K562 (cell line): ENCODE data around the gene MRFAP1. TPM values are rescaled to one million over a fixed set of nuclear protein-coding genes. Genes with fewer than 3 reads are reported as not detected.

Source experiments
- CBX1 ChIP-seq: sonication (generic); IDR thresholded peaks from 2 replicates; pipeline ENCODE4 v1.6.1; 2016; ENCODE audit warnings: antibody characterized with exemption, low read depth, mild to moderate bottlenecking
- HDAC1 ChIP-seq, 2 experiments: fragments of 450-650 bp; IDR thresholded peaks; 2 replicates each; pipeline ENCODE4 v1.6.1; 2016 to 2017; ENCODE audit warnings: inconsistent platforms in 1 of 2, mild to moderate bottlenecking in 1 of 2, moderate library complexity in 1 of 2
- HMGN3 ChIP-seq: IDR thresholded peaks from 2 replicates; pipeline ENCODE4 v1.6.1; 2011; ENCODE audit warnings: borderline replicate concordance, low read depth, mild to moderate bottlenecking, mixed read lengths, low read length; ENCODE audit not compliant: insufficient read length; ENCODE audit errors: extremely low read depth
- HNRNPL ChIP-seq: fragments of 200-400 bp; formaldehyde crosslinking; IDR thresholded peaks from 2 replicates; pipeline ENCODE4 v1.6.1; 2017; ENCODE audit warnings: low read depth, mild to moderate bottlenecking, low read length
- IFI16 ChIP-seq: fragments of 250-450 bp; sonication (Bioruptor Pico); IDR thresholded peaks from 2 replicates; pipeline ENCODE4 v2.1.2; 2022; ENCODE audit warnings: mild to moderate bottlenecking, inconsistent platforms
- MEIS2 ChIP-seq: fragments of 450-650 bp; IDR thresholded peaks from 2 replicates; pipeline ENCODE4 v1.6.1; 2014; ENCODE audit warnings: mild to moderate bottlenecking; ENCODE audit not compliant: partially characterized antibody
- MTA1 ChIP-seq: fragments of 450-650 bp; IDR thresholded peaks from 2 replicates; pipeline ENCODE4 v1.6.1; 2017; ENCODE audit warnings: borderline replicate concordance
- MTA3 ChIP-seq: fragments of 450-650 bp; formaldehyde crosslinking; IDR thresholded peaks from 2 replicates; pipeline ENCODE4 v1.6.1; 2017; ENCODE audit warnings: mild to moderate bottlenecking, borderline replicate concordance
- OTX1 ChIP-seq: fragments of 450-650 bp; formaldehyde crosslinking; IDR thresholded peaks from 2 replicates; pipeline ENCODE4 v1.4.0; 2022; ENCODE audit warnings: mild to moderate bottlenecking
- RB1 ChIP-seq: fragments of 450-650 bp; IDR thresholded peaks from 2 replicates; pipeline ENCODE4 v1.6.1; 2017; ENCODE audit warnings: low read depth, mild to moderate bottlenecking
- TCF7L2 ChIP-seq: fragments of 150-350 bp; IDR thresholded peaks from 2 replicates; pipeline ENCODE4 v1.6.1; 2016; ENCODE audit warnings: low read depth, mild to moderate bottlenecking, low read length, moderate library complexity
- TOE1 ChIP-seq, 2 experiments: fragments of 450-650 bp in 1 of 2; sonication (generic) in 1 of 2; formaldehyde crosslinking in 1 of 2; IDR thresholded peaks; 2 replicates each; pipeline versions ENCODE4 v1.7.1 to v1.8.0; 2016 to 2022; ENCODE audit warnings: borderline replicate concordance in 2 of 2, mild to moderate bottlenecking in 2 of 2, antibody characterized with exemption in 1 of 2, inconsistent platforms in 1 of 2, low read depth in 1 of 2, missing genetic modification reagents in 1 of 2, moderate library complexity in 1 of 2
- ZBTB17 ChIP-seq: fragments of 450-650 bp; formaldehyde crosslinking; IDR thresholded peaks from 2 replicates; pipeline ENCODE4 v1.4.0; 2020; ENCODE audit warnings: mild to moderate bottlenecking
- ZFX ChIP-seq: sonication (generic); formaldehyde crosslinking; IDR thresholded peaks from 2 replicates; pipeline ENCODE4 v1.8.0; 2022; ENCODE audit warnings: mild to moderate bottlenecking, missing genetic modification reagents, moderate library complexity
- ZNF124 ChIP-seq: sonication (generic); formaldehyde crosslinking; IDR thresholded peaks from 2 replicates; pipeline ENCODE4 v1.8.1; 2022; ENCODE audit warnings: missing genetic modification reagents
- ZNF41 ChIP-seq: fragments of 250-450 bp; sonication (Bioruptor Pico); conservative IDR thresholded peaks from 2 replicates; pipeline ENCODE4 v1.4.0; 2020; ENCODE audit warnings: mild to moderate bottlenecking
- ZNF77 ChIP-seq: fragments of 250-450 bp; sonication (Bioruptor Pico); IDR thresholded peaks from 2 replicates; pipeline ENCODE4 v1.5.0; 2020
- ZZZ3 ChIP-seq: fragments of 450-650 bp; IDR thresholded peaks from 2 replicates; pipeline ENCODE4 v1.6.1; 2016; ENCODE audit warnings: antibody characterized with exemption, mild to moderate bottlenecking, moderate library complexity
- polyA plus RNA-seq, 8 experiments: library from polyadenylated mRNA; depleted of rRNA in 4 of 8; stranded (reverse) in 5 of 8; unstranded in 3 of 8; fragments of >200 nt; fragmentation: Nextera tagmentation in 2 of 8; fragmentation: Illumina TruSeq in 1 of 8; extraction: Ambion mirVana in 2 of 8; extraction: Trizol in 1 of 8; gene quantifications; 2 replicates each; pipeline versions ENCODE4 v1.2.1 to v1.2.3, GENCODE V29; 2011 to 2014; ENCODE audit warnings: inconsistent platforms in 1 of 8, missing spikeins in 1 of 8
- total RNA-seq, 7 experiments: library from RNA; depleted of rRNA in 6 of 7; stranded (reverse); fragments of >200 nt in 6 of 7; fragmentation: Illumina TruSeq in 2 of 7; extraction: Trizol in 2 of 7; gene quantifications; 2 replicates each; pipeline versions ENCODE4 v1.2.1 to v1.2.3, GENCODE V29; 2011 to 2021; ENCODE audit warnings: low replicate concordance in 1 of 7
- TF ChIP-seq, protein P1 (sequence below), 2 experiments: fragments of 450-650 bp; IDR thresholded peaks; 2 replicates each; pipeline ENCODE4 v1.6.1; 2018; ENCODE audit warnings: mild to moderate bottlenecking in 2 of 2, low read depth in 1 of 2; ENCODE audit not compliant: partially characterized antibody in 2 of 2
- TF ChIP-seq, protein P2 (sequence below): fragments of 250-450 bp; sonication (Bioruptor Pico); IDR thresholded peaks from 2 replicates; pipeline ENCODE4 v1.5.0; 2021
- TF ChIP-seq, protein P3 (sequence below): fragments of 450-650 bp; formaldehyde crosslinking; conservative IDR thresholded peaks from 2 replicates; pipeline ENCODE4 v1.4.0; 2022; ENCODE audit warnings: mild to moderate bottlenecking, missing genetic modification characterization
- TF ChIP-seq, protein P4 (sequence below), 3 experiments: fragments of 200-800 bp in 1 of 3; sonication (Bioruptor generic) in 1 of 3; sonication (generic) in 1 of 3; formaldehyde crosslinking in 1 of 3; IDR thresholded peaks; 2 replicates each; pipeline versions ENCODE4 v1.6.1 to v1.8.0; 2016 to 2022; ENCODE audit warnings: mild to moderate bottlenecking in 2 of 3, missing compliant biosample characterization in 2 of 3, missing genetic modification characterization in 2 of 3, missing genetic modification reagents in 1 of 3

The MRFAP1 gene
- total and polyA plus RNA-seq, 9 of the 15 experiments (the other 6 are each of a cell fraction or from before 2014, with no cell fraction given): 46.0 to 270 (median 151) TPM

DNA sequence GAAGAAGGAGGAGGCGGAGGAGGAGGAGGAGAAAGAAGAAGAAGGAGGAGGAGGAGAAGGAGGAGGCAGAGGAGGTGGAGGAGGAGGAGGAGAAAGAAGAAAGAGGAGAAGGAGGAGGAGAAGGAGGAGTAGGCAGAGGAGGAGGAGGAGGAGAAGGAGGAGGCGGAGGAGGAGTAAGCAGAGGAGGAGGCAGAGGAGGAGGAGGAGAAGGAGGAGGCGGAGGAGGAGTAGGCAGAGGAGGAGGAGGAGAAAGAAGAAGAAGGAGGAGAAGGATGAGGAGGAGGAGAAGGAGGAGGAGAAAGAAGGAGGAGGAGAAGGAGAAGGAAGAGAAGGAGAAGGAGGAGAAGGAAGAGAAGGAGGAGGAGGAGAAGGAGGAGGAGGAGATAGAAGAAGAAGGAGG lies 19.9 kb downstream of the MRFAP1 start (continued):
- TF ChIP-seq, protein P1, sequence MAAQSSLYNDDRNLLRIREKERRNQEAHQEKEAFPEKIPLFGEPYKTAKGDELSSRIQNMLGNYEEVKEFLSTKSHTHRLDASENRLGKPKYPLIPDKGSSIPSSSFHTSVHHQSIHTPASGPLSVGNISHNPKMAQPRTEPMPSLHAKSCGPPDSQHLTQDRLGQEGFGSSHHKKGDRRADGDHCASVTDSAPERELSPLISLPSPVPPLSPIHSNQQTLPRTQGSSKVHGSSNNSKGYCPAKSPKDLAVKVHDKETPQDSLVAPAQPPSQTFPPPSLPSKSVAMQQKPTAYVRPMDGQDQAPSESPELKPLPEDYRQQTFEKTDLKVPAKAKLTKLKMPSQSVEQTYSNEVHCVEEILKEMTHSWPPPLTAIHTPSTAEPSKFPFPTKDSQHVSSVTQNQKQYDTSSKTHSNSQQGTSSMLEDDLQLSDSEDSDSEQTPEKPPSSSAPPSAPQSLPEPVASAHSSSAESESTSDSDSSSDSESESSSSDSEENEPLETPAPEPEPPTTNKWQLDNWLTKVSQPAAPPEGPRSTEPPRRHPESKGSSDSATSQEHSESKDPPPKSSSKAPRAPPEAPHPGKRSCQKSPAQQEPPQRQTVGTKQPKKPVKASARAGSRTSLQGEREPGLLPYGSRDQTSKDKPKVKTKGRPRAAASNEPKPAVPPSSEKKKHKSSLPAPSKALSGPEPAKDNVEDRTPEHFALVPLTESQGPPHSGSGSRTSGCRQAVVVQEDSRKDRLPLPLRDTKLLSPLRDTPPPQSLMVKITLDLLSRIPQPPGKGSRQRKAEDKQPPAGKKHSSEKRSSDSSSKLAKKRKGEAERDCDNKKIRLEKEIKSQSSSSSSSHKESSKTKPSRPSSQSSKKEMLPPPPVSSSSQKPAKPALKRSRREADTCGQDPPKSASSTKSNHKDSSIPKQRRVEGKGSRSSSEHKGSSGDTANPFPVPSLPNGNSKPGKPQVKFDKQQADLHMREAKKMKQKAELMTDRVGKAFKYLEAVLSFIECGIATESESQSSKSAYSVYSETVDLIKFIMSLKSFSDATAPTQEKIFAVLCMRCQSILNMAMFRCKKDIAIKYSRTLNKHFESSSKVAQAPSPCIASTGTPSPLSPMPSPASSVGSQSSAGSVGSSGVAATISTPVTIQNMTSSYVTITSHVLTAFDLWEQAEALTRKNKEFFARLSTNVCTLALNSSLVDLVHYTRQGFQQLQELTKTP (IDR thresholded peaks at IDR 0.05; ENCODE audit: low read depth in 1 of 2, partially characterized antibody in 2 of 2): no peak
- TF ChIP-seq, protein P2, sequence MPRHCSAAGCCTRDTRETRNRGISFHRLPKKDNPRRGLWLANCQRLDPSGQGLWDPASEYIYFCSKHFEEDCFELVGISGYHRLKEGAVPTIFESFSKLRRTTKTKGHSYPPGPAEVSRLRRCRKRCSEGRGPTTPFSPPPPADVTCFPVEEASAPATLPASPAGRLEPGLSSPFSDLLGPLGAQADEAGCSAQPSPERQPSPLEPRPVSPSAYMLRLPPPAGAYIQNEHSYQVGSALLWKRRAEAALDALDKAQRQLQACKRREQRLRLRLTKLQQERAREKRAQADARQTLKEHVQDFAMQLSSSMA (CRISPR knock-in tag): no peak
- TF ChIP-seq ZFX (CRISPR knock-in tag): no peak
- no peak for TF ChIP-seq OTX1 (CRISPR knock-in tag)
- no peak for TF ChIP-seq ZNF41 (CRISPR knock-in tag)
- no peak; the same call in 1 of the 2 replicates for TF ChIP-seq MTA1
- no peak for TF ChIP-seq HNRNPL
- TF ChIP-seq MTA3: no peak
- TF ChIP-seq TOE1 (IDR thresholded peaks at IDR 0.05; ENCODE audit: borderline replicate concordance): 0 out of 2 replicates have a peak, but pooled peaks have one; percentile 29
- no peak for TF ChIP-seq TOE1 (CRISPR knock-in tag; IDR thresholded peaks at IDR 0.05; ENCODE audit: borderline replicate concordance, low read depth)
- TF ChIP-seq ZNF124 (CRISPR knock-in tag): no peak
- no peak for TF ChIP-seq CBX1
- no peak for TF ChIP-seq HMGN3
- TF ChIP-seq, protein P3, sequence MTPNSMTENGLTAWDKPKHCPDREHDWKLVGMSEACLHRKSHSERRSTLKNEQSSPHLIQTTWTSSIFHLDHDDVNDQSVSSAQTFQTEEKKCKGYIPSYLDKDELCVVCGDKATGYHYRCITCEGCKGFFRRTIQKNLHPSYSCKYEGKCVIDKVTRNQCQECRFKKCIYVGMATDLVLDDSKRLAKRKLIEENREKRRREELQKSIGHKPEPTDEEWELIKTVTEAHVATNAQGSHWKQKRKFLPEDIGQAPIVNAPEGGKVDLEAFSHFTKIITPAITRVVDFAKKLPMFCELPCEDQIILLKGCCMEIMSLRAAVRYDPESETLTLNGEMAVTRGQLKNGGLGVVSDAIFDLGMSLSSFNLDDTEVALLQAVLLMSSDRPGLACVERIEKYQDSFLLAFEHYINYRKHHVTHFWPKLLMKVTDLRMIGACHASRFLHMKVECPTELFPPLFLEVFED (CRISPR knock-in tag): 0 out of 2 replicates have a peak, but pooled peaks have one; percentile 41
- no peak for TF ChIP-seq MEIS2
- TF ChIP-seq, protein P4, sequence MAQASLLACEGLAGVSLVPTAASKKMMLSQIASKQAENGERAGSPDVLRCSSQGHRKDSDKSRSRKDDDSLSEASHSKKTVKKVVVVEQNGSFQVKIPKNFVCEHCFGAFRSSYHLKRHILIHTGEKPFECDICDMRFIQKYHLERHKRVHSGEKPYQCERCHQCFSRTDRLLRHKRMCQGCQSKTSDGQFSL (CRISPR knock-in tag; IDR thresholded peaks at IDR 0.05): no peak
- TF ChIP-seq, protein P4 (tag; IDR thresholded peaks at IDR 0.05): no peak
- no peak for TF ChIP-seq IFI16 (CRISPR knock-in tag)
- TF ChIP-seq RB1: no peak
- 0 out of 4 replicates have a peak, but pooled peaks of 1 of the 2 experiments have one; percentile 42 for TF ChIP-seq HDAC1 (IDR thresholded peaks at IDR 0.05)
- TF ChIP-seq TCF7L2: no peak
- TF ChIP-seq ZBTB17 (CRISPR knock-in tag): no peak
- TF ChIP-seq ZNF77: no peak
- no peak for TF ChIP-seq ZZZ3
